Measurements from ENCODE around the gene MFGE8. TPM values are rescaled to one million over a fixed set of nuclear protein-coding genes. Genes with fewer than 3 reads are reported as not detected.
"Not testable (repeated sequence)": the region's sequence is repeated elsewhere in the genome, so short reads cannot be mapped to it uniquely, and the experiment has no call there.

Gene MFGE8
- total RNA-seq, 1 donor from 2014 or later, result 19.9 TPM

GRCh38 chr15:88930579-88930978 lies 17.4 kb upstream of the MFGE8 start:
- H3K27me3 Mint-ChIP-seq (ENCODE audit: unreplicated experiment), result peaks cover 1% of the 10 kb centered on the region
- DNase-seq, result no peak
- no peaks in the 10 kb centered on the region for H3K9me3 Mint-ChIP-seq (ENCODE audit: unreplicated experiment)
- TF ChIP-seq CTCF (IDR thresholded peaks at IDR 0.05; ENCODE audit: partially characterized antibody, unreplicated experiment), result no peak
- H3K4me3 Mint-ChIP-seq (ENCODE audit: unreplicated experiment), result no peak overlapping the region
- H3K36me3 Mint-ChIP-seq (ENCODE audit: unreplicated experiment), result peaks cover 13% of the 10 kb centered on the region
- no peak overlapping the region for H3K27ac Mint-ChIP-seq (ENCODE audit: unreplicated experiment)
- H3K4me1 Mint-ChIP-seq (ENCODE audit: low read depth, unreplicated experiment), result no peaks in the 10 kb centered on the region

DNA sequence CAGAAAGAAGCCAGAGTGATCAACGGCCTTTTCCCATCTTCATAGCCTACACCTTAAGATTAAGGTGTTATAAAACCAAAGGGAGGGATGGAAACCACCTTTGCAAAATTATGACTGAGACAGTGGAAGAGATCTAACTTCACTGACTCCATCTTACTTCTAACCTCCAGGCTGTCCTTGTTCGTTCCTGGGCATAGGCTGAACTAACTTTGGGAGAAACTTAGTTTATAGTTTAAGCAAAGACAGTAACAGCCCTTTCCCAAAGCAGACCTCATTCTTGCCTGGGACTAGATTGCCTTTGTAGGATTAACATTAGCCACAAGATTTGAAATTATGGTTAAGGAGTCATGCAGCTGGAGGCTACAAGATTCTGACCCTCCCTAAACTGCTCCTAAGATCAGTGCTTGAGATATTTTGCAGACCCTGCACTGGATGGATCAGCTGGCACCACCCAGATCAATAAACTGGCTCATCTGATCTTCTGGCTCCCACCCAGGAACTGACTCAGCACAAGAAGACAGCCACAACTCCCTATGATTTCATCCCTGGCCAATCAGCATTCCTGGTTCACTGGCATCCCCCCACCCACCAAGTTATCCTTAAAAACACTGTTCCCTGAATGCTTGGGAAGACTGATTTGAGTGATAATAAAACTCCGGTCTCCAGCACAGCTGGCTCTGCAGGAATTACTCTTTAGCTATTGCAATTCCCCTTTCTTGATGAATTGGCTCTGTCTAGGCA lies 16.3 kb upstream of the MFGE8 start:
- H3K36me3 Mint-ChIP-seq (ENCODE audit: unreplicated experiment), result peaks cover 14% of the 10 kb centered on the region
- not testable (repeated sequence) for H3K4me1 Mint-ChIP-seq (ENCODE audit: low read depth, unreplicated experiment); H3K27me3 Mint-ChIP-seq (ENCODE audit: unreplicated experiment); H3K27ac Mint-ChIP-seq (ENCODE audit: unreplicated experiment); H3K9me3 Mint-ChIP-seq (ENCODE audit: unreplicated experiment); H3K4me3 Mint-ChIP-seq (ENCODE audit: unreplicated experiment); DNase-seq

DNA sequence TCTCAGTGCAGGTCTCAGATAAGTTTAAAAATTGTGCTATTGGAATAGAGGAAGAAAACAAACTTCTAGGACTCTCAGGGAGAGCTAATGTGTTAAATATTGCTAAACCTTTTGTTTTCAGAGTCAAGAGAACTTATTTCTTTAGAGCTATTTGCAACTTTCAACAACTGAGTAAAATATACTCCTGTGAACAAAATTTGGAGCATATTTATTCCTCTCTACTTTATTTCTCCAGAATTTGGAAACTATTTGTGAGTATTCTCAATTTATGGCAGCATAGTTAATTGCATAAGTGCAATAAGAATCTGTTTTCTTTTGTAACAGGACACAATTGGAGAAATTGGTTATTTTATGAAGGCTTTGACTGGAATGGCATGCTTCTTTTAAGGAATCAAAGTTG lies 15.0 kb upstream of the MFGE8 start:
- H3K4me3 Mint-ChIP-seq (ENCODE audit: unreplicated experiment); H3K27ac Mint-ChIP-seq (ENCODE audit: unreplicated experiment); H3K9me3 Mint-ChIP-seq (ENCODE audit: unreplicated experiment); H3K36me3 Mint-ChIP-seq (ENCODE audit: unreplicated experiment); H3K27me3 Mint-ChIP-seq (ENCODE audit: unreplicated experiment); DNase-seq; H3K4me1 Mint-ChIP-seq (ENCODE audit: low read depth, unreplicated experiment): not testable (repeated sequence)

- DNase-seq; H3K9me3 Mint-ChIP-seq (ENCODE audit: unreplicated experiment); H3K4me1 Mint-ChIP-seq (ENCODE audit: low read depth, unreplicated experiment): not testable (repeated sequence)
Observed at GRCh38 chr15:88925648-88926047, 12.5 kb upstream of the MFGE8 start.

DNA sequence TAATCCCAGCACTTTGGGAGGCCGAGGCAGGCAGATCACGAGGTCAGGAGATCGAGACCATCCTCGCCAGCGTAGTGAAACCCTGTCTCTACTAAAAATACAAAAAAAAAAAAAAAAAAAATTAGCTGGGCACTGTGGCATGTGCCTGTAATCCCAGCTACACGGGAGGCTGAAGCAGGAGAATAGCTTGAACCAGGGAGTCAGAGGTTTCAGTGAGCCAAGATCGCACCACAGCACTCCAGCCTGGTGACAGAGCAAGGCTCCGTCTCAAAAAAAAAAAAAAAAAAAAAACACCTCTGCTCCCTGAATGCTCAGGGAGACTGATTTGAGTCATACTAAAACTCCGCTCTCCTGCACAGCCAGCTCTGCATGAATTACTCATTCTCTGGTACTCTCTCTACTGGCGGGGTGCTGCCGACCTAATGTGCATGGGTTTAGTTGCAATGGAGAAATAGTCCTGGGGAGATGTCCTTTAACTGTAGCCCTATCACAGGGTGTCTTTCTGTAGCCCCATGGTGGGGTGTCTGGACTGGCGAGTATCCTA lies 7.8 kb upstream of the MFGE8 start:
- H3K4me3 Mint-ChIP-seq (ENCODE audit: unreplicated experiment); H3K27me3 Mint-ChIP-seq (ENCODE audit: unreplicated experiment); H3K9me3 Mint-ChIP-seq (ENCODE audit: unreplicated experiment); DNase-seq; H3K27ac Mint-ChIP-seq (ENCODE audit: unreplicated experiment); H3K36me3 Mint-ChIP-seq (ENCODE audit: unreplicated experiment); H3K4me1 Mint-ChIP-seq (ENCODE audit: low read depth, unreplicated experiment): not testable (repeated sequence)

More at GRCh38 chr15:88925648-88926047, 12.5 kb upstream of the MFGE8 start:
- not testable (repeated sequence) for H3K27me3 Mint-ChIP-seq (ENCODE audit: unreplicated experiment); H3K36me3 Mint-ChIP-seq (ENCODE audit: unreplicated experiment); H3K27ac Mint-ChIP-seq (ENCODE audit: unreplicated experiment); H3K4me3 Mint-ChIP-seq (ENCODE audit: unreplicated experiment)

DNA sequence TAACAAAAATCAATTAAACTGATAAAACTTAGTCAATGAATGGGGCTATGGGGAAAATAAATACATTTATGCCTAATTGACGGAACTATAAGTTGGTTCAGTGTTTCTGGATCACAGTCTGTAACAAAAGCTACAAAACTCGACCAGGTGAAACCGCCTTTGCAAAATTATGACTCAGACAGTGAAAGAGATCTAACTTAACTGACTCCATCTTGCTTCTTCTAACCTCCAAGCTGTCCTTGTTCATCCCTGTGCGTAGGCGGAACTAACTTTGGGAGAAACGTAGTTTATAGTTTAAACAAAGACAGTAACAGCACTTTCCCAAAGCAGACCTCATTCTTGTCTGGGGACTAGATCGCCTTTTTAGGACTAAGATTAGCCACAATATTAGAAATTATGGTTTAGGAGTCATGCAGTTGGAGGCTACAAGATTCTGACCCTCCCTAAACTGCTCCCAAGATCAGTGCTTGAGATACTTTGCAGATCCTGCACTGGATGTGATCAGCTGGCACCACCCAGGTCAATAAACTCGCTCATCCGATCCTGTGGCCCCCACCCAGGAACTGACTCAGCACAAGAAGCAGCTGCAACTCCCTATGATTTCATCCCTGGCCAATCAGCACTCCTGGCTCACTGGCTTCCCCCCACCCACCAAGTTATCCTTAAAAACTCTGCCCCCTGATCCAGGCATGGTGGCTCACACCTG lies 7.2 kb upstream of the MFGE8 start:
- H3K36me3 Mint-ChIP-seq (ENCODE audit: unreplicated experiment), result peaks cover 4% of the 10 kb centered on the region
- H3K27me3 Mint-ChIP-seq (ENCODE audit: unreplicated experiment), result peaks cover 2% of the 10 kb centered on the region
- no peak for DNase-seq
- H3K4me1 Mint-ChIP-seq (ENCODE audit: low read depth, unreplicated experiment), result no peaks in the 10 kb centered on the region
- no peak overlapping the region for H3K4me3 Mint-ChIP-seq (ENCODE audit: unreplicated experiment)
- no peaks in the 10 kb centered on the region for H3K9me3 Mint-ChIP-seq (ENCODE audit: unreplicated experiment)
- no peak overlapping the region for H3K27ac Mint-ChIP-seq (ENCODE audit: unreplicated experiment)
- TF ChIP-seq CTCF (IDR thresholded peaks at IDR 0.05; ENCODE audit: partially characterized antibody, unreplicated experiment), result no peak

- no peaks in the 10 kb centered on the region for H3K9me3 Mint-ChIP-seq (ENCODE audit: unreplicated experiment)
- no peak for TF ChIP-seq CTCF (IDR thresholded peaks at IDR 0.05; ENCODE audit: partially characterized antibody, unreplicated experiment)
- DNase-seq, result no peak
- H3K27ac Mint-ChIP-seq (ENCODE audit: unreplicated experiment), result no peak overlapping the region
- no peaks in the 10 kb centered on the region for H3K36me3 Mint-ChIP-seq (ENCODE audit: unreplicated experiment)
- H3K27me3 Mint-ChIP-seq (ENCODE audit: unreplicated experiment), result peaks cover 2% of the 10 kb centered on the region
- H3K4me3 Mint-ChIP-seq (ENCODE audit: unreplicated experiment), result no peak overlapping the region
- H3K4me1 Mint-ChIP-seq (ENCODE audit: low read depth, unreplicated experiment), result no peaks in the 10 kb centered on the region
Observed at GRCh38 chr15:88918738-88919137, 5.6 kb upstream of the MFGE8 start.
